ENCODE measurements around the gene DVL1.

Gene DVL1

DNA sequence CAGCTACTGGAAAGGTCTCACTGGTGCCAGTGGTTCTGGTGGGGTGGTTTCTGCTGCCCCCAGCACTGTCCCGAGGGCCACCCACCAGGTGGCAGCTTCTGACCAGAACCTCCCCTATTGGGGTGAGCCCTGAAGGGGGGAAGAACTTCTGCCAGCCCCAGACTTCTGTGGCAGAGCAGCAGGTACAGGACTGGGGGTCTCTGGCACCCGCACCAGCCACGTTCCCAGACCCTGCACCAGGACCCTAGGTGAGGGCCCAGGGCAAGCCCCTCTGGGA, 39.2 kb downstream of the DVL1 start:
- DNase-seq (ENCODE audit: low read depth): no peak

DNA sequence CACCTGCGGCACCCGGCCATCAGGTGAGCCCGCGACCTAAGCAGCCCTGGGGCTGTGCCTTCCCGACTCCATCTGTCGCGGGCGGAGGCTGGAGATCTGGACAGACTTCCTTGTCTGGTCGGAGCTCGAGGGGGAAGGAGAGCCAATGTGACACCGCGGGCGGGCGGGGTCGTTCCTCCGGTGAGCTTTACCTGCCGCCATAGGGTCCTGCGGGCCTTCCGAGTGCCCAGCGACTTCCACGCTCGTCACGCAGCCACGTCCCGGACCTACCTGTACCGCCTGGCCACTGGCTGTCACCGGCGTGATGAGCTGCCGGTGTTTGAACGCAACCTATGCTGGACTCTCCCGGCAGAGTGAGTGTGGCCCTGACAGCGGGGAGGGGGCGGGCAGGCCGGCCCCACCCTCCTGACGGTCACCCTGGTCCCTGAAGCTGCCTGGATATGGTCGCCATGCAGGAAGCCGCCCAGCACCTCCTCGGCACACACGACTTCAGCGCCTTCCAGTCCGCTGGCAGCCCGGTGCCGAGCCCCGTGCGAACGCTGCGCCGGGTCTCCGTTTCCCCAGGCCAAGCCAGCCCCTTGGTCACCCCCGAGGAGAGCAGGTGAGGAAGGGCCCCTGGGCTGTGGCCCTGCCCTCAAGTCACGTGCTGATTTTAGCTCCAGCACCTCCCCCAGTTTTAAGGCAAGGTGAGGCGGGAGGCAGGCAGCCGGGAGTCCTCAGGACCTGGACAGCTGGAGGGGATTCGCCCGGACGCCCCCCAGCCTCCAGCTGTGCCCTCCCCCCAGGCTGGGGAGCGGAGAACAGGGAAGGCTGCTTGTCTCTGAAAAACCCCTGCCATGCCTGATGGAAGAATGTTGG, 39.7 kb downstream of the DVL1 start:
- DNase-seq (ENCODE audit: low read depth): no peak

DNA sequence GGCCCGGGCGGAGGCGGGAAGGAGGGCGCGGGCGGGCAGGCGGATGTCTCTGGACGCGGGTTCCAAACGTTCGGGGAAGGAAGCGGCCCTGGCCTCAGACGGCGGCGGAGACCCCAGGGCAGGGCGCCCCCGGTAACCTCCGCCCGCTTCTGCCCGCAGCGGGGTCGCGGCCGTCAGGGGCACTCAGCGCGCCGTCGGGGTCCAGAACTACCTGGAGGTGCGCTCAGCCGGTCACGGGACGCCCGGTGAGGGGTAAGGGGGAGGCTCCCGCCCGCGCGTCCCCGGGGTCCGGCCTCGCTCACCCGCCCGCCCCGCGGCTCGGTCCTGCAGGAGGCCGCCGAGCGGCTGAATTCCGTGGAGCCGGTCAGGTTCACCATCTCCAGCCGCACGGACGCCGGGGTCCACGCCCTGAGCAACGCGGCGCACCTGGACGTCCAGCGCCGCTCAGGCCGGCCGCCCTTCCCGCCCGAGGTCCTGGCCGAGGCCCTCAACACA, 40.4 kb downstream of the DVL1 start:
- DNase-seq (ENCODE audit: low read depth): no peak

DNA sequence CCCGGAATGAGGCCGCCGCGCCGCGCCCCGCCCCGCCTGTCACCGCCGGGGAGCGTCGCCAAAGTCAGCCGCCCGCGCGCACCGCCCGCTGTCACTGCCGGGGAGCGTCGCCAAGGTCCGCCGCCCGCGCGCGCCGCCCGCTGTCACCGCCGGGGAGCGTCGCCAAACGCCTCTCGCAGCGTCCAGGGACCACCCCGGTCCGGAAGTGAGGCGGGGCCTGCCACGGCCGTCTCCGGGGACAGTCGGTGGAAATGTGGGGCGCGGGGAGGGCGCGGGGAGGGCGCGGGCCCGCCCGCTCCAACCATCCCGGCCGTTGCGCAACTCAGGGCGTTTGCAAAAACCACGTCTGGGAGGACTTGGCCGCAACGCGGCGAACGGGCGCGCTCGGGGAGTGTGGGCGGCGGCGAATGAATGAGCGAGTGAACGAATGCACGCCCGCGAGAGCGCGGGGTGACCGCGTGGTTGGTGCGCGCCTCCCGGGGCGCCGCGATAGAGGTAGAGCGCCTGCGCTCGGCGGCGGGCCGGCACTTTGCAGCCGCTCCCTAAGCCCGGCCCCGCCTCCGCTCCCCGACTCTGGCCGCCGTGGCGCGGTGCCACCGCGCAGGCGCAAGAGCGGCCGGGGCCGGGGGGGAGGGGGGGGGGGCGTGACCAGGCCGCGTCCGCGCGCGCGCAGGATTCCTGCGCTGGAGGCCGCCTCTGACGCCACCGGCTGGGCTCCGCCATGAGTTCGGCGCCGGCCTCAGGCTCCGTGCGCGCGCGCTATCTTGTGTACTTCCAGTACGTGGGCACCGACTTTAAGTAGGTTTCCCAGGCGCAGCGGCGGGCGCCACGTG, 41.1 kb downstream of the DVL1 start, which contains the start of the genes ACAP3 and PUSL1:
Gene ACAP3 (minus strand): TSS at position 8 of the 833 bp plus-strand sequence. CDS start 115 bp downstream, outside the sequence.
Gene PUSL1 (plus strand): TSS at position 675 of the 833 bp plus-strand sequence. CDS start 47 bp downstream, at position 722.
- peak; percentile 54 for DNase-seq (ENCODE audit: low read depth)

DNA sequence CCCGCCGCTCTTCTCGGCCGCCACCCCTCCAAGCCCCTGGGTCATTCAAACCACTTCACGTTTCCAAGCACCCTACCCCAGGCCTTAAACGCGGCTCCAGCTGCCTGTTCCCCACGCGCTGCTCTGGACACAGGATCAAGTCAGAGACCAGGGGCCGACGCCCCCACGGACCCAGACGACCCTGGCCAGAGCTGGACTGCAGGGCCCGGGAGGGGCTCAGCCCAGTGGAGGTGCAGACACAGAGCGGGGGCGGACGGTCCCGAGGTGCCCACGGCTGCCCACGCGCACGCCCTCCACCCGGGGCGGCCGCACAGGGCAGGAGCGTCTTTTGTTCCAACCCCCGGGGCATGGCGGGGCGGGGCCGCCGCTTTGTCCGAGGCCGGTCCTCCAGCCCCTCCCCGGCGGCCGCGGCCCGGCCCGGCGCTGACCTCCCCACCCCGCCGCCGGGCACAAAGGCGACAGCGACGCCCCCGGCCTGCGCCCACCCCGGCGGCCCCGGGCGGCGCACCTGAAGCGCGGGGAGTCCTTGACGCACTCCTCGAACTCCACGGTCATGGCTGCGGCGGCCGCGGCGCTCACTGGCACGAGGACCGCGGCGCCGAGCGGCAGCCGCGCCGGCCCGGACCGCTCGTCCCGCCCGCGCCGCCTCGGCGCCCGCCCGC, 41.8 kb downstream of the DVL1 start:
- DNase-seq (ENCODE audit: low read depth): no peak

DNA sequence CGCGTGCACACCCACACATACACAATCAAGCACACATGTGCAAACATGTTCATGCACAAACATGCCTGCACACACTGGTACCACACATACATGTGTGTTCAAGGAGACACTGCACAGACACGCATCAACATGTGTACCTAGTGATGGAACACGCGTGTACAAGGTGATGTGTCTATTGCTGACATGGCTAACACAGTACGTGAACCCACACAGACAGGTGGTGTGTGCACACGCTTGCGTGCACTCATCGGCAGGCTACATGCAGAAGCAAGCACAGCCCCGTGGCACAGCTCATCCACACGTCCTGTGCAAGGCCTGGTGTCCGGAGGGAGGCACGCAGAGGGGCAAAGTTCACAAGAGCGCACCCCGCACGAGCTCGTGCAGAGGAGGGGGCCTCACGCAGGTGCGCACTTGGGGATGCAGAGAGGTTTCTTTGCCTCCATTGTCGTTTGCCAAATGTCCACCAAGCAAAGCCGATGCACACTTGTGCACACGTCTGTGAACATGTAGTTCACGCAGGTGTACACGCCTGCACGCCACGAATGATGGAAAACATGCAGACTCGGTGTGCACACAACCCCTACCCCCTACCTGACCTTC, 42.5 kb downstream of the DVL1 start:
- DNase-seq (ENCODE audit: low read depth): no peak

DNA sequence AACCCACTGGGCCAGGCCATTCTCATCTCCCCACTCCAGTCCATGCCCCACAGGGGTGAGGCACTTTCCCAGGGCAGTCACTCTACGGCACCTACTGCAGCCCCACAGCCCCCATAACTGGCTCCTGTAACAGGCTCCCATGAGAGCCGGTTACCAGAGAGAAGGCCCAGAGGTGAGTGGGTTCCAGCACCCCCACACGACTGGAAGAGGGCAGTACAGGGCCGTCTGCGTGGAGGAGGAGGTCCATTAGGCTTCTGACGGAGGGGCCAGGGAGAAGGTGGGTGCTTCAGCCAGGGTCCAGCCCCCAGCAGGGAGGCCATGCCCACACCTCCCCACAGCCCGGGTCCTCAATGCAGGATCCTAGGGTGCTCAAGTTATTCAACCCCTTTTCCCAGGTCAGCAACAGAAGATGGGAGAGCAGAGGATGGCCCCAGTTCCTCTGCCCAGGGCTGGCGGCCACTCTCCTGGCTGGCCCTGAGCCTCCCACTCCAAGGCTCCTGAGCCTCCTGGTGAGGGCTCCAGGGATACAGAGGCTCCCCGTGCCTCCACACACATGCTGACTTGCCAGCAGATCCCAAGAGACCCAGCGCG, 43.1 kb downstream of the DVL1 start:
- no peak for DNase-seq (ENCODE audit: low read depth)

DNA sequence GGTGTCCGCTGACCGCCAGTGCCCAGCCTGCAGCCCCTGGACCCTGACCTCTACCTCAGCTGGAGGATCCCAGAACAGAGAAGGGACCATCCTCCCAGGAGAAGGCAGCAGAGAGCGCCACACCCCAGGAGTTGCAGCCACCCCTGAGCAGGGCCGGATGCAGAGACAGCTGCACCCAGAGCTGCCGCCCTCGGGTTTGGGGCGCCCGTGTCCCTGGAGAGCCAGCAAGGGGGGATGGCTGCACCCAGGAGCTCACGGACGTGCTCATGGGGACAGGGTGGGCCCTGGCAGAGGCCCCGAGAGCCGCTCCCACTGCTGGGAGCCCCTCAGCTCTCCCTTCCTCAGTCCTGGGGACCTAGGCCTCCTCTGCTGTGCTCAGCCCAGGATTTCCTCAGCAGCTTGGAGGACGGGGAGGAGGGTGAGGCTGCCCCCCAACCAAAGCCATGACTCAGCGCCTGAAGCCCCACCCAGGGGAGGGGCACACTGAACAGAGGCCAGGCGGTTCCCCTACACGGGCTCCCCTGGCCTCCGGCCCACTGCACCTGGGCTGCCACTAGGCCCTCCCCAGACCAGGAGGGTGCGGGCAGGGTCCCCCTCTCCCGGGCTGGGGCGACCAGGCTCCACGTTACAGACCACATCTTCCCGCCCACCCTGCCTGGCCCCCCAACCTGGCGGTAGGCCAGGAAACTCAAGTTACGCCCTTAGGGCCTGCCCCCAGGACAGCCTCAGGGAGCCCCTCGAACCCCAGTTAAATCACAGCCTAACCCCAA, 43.7 kb downstream of the DVL1 start:
- DNase-seq (ENCODE audit: low read depth): peak; percentile 13

DNA sequence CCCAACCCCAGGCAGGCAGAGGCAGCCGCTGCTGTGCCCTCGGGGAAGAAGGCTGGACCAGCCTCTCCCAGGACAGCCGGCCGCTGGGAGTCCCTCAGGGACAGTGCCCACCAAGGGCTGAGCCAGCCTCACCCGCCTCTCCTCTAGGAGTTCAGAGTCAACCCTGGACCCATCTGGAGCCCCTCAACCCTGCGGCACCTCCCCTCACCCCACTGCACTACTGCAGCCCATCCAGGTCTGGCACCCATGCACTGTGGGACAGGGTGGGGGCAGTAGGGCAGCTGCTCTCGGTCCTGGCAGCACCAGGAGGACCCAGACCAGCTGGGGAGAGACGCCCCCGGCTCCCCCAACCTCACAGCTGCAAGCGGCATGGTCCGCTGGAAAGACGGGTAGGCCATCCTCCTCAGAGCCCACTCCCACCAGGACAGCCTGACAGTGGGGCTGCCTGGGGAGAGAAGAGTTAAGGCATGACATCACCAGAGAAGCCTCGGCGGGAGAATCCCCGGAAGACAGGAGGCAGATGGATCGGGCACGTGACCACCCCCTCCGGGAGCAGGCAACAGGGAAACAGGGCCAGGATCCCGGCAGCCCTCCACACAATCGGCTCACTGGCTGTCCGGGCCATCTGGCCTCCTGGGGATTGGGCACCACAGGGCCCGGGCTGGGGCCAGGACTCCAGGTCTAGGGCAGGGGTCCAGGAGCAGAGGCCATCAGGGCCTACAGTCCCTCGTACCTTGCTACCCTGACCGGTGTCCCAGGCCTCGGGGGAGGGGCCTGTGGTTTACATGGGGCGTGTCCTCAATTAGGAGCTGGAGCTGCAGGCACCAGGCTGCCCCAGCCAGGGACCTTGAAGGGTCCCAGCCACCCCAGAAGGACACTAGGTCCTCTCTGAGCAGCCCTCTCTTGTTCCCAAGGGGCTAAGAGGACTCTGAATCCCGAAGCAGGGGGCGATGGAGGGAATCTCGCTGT, 44.6 kb downstream of the DVL1 start:
- peak; percentile 27 for DNase-seq (ENCODE audit: low read depth)

DNA sequence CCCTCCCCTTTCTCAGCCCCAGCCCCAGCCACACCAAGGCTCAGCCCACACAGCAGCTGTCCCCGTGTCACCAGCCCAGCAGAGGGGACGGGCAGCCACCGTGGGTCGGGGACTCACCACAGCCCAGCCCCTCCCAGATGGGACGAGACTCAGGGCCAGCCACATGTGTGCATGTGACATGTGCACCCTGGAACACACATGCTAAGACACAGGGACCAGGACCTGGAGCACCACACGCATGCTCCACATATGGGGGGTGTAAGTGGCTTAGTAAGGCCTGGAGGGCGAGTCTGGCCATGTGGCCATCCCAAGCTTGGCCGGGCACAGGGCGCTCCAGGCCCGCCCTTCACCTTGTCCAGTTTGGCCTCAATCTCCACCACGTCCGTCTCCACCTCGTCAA, 45.5 kb downstream of the DVL1 start:
- no peak for DNase-seq (ENCODE audit: low read depth)

DNA sequence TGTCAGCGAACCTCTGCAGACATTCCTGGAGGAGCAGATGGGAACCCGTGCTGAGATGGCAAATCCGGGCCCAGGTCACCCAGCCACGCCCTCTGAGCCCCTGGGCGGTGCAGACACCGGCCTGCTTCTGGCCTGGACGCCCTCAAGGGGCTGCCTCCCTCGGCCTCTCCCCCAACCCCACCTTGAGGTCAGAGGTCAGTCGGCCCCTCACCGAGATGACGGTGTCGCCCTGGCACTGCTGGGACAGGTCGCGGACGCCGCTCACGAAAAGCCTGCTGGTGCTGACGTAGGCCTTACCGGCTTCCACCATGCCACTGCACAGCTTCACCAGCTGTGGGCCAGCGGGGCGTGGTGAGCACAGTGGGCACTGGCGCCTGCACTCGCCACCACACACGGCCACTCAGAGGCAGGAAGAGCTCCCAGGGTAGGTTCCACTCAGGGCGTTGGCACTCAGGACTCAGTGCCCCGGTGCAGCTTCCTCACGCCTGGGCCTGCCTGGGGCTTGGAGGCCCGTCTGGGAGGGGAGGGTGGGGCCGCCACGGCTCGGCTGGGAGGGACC, 46.2 kb downstream of the DVL1 start:
- DNase-seq (ENCODE audit: low read depth): no peak

DNA sequence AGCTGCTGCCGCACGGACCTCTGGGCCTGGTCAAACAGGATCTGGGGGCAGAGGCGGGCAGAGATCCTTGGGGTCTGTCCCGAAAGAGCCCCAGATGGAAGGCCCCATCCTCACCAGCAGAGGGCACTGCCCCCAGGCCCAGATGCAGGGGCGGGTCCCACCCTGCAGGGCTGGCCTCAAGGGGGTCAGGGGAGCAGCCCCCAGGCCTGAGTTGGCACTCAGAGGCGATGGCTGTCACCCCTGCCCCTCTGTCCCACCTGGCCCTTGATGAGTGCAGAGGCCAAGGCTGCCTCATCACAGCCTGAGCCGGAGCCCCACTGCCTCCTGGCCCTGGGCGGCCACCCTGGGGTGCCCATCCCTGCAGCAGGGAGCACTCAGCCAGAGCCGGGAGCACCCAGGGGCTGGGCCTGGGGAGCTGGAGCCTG, 47.2 kb downstream of the DVL1 start:
- DNase-seq (ENCODE audit: low read depth): no peak

DNA sequence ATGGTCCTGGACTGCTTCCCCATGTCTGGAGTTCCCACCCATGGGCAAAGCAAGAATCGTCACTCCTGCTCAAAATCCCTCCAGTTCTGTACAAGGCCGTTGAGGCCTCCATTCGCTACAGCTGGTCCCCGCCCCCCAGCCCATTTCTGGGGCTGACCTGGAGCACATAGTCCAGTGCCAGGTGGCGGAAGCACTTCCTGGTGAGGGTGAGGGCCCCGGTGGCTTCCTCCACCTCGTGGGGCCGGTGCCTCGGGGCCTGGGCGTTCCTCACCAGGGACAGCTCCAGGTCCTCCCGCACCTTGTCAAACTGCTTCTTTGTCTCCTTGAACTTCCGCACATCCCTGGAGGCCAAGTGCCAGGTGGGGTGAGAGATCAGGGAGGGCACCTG, 48.9 kb downstream of the DVL1 start:
- DNase-seq (ENCODE audit: low read depth): no peak

DNA sequence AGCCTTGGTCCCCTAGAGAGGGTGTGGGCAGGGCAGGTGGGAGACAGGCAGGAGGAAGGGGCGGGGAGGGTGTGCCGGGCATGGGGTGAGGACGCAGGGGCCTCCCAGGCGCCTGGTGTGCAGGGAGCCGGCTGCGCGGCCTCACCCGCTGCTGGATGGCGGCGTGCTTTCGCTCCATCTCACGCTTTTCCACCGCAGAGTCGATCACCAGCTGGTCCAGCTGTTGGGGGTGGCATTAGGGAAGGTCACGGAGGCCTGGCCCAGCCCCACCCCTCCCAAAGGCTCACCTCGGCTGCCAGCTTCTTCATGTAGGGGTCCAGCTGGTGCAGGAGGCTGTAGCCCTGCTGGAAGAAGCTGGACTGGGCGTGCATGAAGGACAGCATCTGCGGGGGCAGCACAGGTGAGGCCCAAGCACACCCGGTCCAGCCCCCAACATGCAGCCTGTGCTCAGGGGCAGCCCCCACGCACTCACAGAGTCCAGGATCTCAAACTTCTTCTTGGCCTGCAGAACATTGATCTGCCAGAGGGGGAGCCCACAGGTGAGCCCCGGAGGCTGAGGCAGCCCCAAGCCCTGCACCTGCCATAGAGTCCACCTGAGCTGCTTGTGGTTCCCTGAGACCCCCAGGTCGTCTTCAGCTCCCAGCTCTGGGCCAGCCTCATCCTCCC, 49.4 kb downstream of the DVL1 start:
- DNase-seq (ENCODE audit: low read depth): no peak

DNA sequence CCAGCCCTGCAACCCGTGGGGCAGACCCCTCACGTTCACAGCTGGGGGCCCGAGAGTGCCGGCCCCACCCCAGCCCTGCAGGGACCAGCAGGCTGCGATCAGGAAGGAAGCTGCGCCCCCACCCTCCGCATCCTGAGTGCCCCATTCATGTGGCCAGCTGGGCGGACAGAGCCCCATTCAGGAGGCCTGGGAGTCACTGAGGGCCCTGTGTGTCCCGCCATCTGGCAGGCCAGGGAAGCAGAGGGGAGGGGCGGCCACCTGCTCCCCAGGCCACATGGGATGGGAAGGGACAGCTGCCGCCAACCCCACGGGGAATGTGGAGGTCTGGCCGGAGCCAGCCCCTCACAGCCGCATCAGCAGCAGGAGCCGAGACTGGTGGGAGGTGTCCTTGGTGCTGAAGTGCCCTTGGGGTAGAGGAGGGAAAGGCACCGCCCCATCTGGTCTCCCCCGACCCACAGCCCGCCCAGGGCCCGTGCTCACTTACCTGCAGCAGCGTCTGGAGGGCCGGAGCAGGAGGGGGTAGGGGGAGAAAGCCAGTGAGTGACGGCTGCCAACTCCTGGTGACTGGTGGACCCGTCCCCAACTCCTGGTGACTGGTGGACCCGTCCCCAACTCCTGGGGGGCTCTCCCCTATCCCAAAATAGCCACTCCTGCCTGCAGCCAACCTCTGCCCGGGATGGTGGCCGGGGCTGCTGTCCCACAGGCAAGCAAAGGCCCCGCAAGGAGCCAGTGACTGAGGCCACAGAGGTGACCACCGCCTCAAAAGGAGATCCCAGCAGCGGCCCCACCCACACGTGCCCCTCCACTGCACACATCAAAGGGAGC, 50.1 kb downstream of the DVL1 start:
- no peak for DNase-seq (ENCODE audit: low read depth)

DNA sequence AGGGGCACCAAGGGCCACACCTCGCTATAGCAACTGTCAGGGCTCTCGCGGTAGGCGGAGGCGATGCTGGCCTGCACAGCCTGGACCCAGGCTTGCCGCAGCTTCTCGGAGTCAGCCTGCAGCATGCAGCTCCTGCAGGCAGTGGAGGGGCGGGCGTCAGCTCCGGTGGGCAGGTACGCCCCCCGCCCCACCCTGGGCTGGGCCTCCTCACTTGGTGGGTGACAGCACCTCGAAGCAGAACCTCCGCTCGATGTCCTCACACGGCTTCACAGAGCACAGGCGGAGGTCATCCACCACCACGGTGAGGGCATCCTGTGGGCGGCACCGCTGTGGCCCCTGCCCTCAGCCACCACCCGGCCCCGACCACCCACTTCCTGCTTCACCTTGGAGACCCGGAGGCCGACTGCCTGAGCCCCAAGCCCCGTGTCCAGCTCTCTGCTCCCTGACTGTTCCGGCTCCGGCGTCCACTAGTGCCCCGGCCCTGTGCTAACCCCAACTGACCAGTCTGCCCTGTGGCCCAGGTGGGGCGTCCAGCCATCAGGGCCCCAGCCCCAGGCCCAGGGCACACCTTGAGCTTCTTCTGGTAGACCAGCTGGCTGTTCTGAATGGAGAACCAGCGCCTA, 51.3 kb downstream of the DVL1 start:
- no peak for DNase-seq (ENCODE audit: low read depth)

Measured in non-pigmented ciliary epithelial cell (primary cell).